H7 (cell line): Measurements from ENCODE around the gene NR4A1. TPM values are rescaled to one million over a fixed set of nuclear protein-coding genes. Genes with fewer than 3 reads are reported as not detected.
A peak's percentile ranks its signal among the peaks of the same experiment; 100 is the strongest.

Experiments
- DNase-seq: peaks from one replicate; pipeline ENCODE4 v3.0.0; 2012
- H3K27me3 ChIP-seq: 2 replicates; pipeline ENCODE4 v1.6.0; 2011; ENCODE audit warnings: mild to moderate bottlenecking, low read length; ENCODE audit not compliant: control insufficient read depth, insufficient read depth
- H3K36me3 ChIP-seq: replicated peaks from 2 replicates; pipeline ENCODE4 v1.5.1; 2011; ENCODE audit warnings: low read length; ENCODE audit not compliant: control insufficient read depth, insufficient read depth
- H3K4me3 ChIP-seq: 2 replicates; pipeline ENCODE4 v1.5.1; 2011; ENCODE audit warnings: low read depth, mild to moderate bottlenecking, control low read depth, low read length, moderate library complexity; ENCODE audit not compliant: insufficient read depth
- total RNA-seq: library from RNA; depleted of rRNA; stranded (reverse); fragments of >200 nt; shearing (Covaris generic); gene quantifications from 2 replicates; pipeline ENCODE4 v1.2.3, GENCODE V29; 2014

NR4A1 gene
- total RNA-seq, 1 experiment from 2014 or later = 11.8 TPM

DNA sequence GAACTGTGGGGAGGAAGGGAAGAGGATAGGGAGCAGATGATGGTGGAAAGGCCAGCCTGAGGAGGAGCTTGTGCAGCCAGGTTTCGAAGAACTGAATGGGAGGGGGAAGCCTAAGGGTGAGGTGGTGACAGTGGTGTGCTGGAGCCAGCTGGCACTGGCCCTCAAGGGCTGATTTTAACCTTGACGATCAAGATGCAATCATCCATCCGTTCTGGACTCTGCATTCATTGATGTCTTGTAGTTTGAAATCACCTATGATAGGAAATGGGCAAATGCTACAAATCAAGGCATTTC is 15.8 kb downstream of the NR4A1 start:
- no peak overlapping the region for H3K4me3 ChIP-seq
- no peaks in the 10 kb centered on the region for H3K27me3 ChIP-seq
- H3K36me3 ChIP-seq = no peaks in the 10 kb centered on the region
- no peak for DNase-seq

DNA sequence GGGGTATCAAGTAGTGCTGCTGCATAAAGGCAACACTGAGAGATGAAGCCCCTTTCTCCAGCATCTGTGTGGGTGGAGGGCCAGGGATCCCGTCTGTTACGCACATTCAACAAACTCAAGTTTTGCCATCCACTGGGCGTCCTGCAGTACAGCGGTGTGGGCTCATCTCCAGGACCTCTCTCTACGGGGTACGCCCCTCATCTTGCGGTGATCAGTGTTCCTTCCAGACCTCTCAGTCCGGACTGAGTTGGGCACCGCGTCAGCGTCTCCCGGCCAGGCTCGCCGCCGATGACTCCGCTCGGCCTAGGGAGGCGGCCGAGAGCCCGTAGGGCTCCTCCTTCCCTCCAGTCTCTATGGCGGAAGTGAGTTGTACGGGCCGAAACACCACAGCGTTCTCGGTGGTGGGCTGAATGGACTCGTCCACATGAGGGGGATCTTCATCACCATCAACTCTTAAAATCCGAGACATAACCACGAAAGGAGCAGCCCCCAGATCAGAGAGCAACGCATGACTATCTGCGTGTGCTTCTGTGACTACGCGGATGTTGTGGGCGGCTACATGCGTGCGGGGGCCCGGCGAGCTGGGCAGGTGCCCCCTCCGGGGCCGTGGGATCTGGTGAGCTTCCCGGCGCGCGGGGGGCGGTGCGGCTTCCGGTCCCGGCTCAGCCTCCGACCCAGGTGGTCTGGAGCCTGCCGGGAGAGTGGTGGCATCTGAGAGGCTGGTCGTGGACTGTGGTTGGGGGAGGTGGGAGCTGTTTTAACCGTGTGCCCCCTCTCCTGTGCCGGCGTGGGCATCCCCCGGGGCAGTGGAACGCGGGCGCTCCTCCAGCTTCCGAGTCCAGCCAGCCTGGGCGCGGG is 18.3 kb downstream of the NR4A1 start, which contains the start of gene ATG101:
ATG101 (plus strand) TSS at position 652 of the 858 bp plus-strand sequence. CDS start 3,673 bp downstream, outside the sequence.
- Histone ChIP-seq H3K36me3 (peaks cover 5% of the 10 kb centered on the region), H3K27me3 (no peaks in the 10 kb centered on the region), H3K4me3 (peak within 1 kb of the TSS; percentile 92)
- peak; percentile 98 for DNase-seq

DNA sequence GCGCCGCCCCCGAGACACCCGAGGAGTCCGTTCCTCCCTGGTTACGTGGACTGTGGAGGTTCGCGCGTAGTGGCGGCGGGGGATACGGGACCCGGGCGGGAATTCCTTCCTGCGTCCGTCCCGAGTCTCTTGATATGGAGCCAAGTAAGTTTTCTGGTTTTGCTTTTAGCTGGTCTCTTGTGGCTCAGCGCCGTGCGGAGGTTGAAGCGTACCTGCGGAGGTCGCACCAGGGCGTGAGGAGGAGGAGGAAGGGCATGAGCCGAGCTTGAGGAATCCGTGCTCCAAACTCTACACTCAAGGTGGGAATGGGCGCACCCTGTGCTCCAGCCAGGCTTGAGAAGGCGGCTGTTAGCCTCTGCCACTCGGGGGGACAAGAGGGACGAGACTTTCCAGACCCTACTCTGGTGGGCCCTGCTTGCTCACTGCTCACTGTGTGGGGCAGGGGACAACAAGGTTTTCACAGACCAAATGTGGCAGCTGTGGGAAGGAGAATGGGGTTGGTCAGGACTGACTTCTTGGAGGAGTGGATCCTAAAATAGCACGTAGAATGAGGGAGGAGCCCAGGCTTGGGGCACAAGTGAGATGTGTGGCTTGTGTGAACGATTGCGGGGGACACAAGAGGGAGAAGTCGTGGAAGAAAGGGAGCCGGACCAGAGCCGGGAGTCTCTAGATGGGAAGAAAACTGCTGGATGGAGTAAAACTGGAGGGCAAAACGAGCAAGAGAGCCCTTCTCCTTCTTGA is 19.1 kb downstream of the NR4A1 start:
- DNase-seq = peak; percentile 38
- peak overlapping the region; percentile 92 for H3K4me3 ChIP-seq
- H3K27me3 ChIP-seq = no peaks in the 10 kb centered on the region
- peaks cover 11% of the 10 kb centered on the region for H3K36me3 ChIP-seq

DNA sequence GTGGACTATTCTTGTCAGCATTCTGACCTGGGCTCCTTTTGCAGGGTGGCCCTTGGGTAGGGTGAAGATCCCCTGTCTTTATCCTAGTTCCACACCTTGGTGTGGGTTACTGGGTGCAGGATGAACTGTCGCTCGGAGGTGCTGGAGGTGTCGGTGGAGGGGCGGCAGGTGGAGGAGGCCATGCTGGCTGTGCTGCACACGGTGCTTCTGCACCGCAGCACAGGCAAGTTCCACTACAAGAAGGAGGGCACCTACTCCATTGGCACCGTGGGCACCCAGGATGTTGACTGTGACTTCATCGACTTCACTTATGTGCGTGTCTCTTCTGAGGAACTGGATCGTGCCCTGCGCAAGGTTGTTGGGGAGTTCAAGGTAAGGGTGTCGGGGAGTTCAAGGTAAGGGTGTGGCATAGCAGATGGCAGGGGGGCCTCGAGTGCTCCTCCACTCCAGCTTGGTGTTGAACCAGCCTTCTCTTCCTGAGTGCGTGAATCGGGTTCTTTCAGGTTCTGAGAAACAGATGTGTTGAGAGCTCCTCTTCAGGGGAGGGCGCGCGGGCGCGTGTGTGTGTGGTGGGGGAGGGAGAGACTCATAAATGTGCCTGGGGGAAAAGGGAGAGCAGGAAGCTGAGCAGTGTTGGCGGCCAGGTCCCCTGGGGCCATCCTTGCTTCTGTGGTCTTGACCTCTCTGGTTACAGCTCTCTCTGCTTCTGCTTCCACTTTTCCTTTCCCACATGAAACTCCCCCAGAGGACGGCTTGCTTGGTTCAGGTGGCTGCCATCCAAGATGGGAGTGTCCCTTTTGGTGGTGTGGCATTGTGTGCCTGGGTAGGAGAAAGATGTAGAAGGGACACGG is 22.5 kb downstream of the NR4A1 start:
- DNase-seq = no peak
- no peaks in the 10 kb centered on the region for H3K27me3 ChIP-seq
- H3K4me3 ChIP-seq = no peak overlapping the region

DNA sequence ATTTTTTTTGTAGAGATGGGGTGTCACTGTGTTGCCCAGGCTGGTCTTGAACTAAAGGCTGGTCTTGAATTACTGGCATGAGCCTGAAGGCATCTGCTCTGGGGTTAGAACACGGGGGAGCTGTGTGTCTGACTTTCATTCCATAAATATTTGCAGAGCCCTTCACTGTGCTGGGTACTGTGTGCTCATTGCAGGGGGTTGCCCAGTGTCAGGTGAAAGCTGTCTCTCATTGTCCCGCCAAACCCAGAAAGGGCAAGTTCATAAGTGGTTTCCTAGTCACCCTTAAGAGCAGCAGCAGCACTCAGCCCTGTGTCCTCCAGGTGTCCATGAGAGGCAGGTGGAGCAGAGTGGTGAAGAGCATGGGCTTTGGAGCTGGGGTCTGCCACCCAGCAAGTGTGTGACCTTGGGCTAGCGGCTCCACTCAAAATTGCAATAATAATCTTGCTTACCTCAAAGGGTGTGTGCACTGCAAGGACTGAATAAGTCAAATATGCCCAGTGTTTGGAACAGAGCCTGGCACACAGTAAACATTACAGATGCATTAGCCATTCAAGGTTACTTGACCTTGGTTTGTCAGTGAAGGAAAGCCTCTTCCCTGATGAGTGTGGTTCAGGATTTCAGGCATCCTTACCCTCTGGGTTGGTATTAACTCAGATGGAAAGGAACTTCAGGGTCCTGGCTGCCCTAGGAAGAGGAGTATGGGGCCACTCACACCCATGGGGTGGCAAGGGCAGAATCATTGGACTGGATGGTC is 23.9 kb downstream of the NR4A1 start:
- Histone ChIP-seq H3K27me3 (no peaks in the 10 kb centered on the region), H3K4me3 (no peak overlapping the region), H3K36me3 (peaks cover 30% of the 10 kb centered on the region)
- DNase-seq = no peak

More for the DNA sequence above, 22.5 kb downstream of the NR4A1 start:
- peaks cover 30% of the 10 kb centered on the region for H3K36me3 ChIP-seq

DNA sequence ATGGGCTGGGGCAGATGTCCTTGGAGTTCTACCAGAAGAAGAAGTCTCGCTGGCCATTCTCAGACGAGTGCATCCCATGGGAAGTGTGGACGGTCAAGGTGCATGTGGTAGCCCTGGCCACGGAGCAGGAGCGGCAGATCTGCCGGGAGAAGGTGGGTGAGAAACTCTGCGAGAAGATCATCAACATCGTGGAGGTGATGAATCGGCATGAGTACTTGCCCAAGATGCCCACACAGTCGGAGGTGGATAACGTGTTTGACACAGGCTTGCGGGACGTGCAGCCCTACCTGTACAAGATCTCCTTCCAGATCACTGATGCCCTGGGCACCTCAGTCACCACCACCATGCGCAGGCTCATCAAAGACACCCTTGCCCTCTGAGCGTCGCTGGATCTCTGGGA is 25.6 kb downstream of the NR4A1 start:
- H3K4me3 ChIP-seq = no peak overlapping the region
- no peaks in the 10 kb centered on the region for H3K27me3 ChIP-seq
- H3K36me3 ChIP-seq = peaks cover 30% of the 10 kb centered on the region
- no peak for DNase-seq

DNA sequence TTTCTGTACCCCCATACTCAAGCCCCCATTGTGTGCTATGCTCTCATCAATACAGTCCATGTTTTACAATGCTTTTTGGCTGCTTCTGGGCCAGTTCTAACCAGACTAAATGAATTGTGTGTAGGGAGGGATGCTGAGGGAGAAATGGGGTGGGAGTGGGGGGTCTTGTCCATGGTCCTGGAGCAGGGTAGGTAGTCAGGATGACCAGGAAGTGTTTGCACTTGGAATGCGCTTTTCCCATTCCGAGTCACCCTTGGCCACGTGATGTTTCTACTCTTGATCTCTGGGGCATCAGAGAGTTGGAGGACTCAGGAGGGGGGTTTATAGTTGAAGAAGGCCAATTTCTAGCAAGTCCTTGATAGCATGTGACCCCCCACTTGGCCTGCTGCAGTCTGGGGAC is 27.0 kb downstream of the NR4A1 start:
- DNase-seq = no peak
- H3K27me3 ChIP-seq = no peaks in the 10 kb centered on the region
- H3K36me3 ChIP-seq = peaks cover 28% of the 10 kb centered on the region
- H3K4me3 ChIP-seq = no peak overlapping the region

DNA sequence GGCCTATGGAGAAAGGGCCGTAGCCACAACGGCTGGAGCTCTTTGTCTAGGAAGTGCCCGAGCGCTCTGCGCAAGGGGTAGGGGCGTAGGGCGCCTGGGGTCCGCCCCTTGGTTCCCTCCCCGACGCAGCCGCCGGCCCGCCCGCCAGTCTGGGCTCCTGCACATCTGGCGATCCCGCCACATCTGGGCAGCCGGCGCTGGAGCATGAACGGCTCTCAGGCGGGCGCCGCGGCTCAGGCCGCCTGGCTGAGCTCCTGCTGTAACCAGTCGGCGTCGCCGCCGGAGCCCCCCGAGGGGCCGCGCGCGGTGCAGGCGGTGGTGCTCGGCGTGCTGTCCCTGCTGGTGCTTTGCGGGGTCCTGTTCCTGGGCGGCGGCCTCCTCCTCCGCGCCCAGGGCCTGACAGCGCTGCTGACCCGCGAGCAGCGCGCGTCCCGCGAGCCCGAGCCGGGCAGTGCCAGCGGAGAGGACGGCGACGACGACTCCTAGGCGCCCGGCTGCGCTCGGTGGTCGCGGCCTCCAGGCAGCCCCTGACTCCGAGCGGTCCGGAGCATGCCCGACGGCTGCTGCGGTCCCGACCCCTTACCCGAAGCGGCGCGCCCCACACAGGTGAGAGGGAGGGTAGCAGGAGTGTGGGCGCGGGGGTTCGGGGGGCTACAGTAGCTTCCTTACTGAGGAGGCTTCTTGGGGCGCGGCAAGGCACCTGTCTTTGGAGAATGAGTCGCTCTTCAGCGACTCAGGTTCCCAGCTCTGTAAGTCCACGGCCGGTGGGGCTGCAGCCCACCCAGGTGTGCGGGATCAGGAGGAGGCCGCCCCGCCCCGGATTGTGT is 28.5 kb downstream of the NR4A1 start, which contains the start of gene SMIM41:
SMIM41 (plus strand) TSS at position 129 of the 827 bp plus-strand sequence; CDS start at position 205, 76 bp downstream.
- DNase-seq = peak; percentile 63

DNA sequence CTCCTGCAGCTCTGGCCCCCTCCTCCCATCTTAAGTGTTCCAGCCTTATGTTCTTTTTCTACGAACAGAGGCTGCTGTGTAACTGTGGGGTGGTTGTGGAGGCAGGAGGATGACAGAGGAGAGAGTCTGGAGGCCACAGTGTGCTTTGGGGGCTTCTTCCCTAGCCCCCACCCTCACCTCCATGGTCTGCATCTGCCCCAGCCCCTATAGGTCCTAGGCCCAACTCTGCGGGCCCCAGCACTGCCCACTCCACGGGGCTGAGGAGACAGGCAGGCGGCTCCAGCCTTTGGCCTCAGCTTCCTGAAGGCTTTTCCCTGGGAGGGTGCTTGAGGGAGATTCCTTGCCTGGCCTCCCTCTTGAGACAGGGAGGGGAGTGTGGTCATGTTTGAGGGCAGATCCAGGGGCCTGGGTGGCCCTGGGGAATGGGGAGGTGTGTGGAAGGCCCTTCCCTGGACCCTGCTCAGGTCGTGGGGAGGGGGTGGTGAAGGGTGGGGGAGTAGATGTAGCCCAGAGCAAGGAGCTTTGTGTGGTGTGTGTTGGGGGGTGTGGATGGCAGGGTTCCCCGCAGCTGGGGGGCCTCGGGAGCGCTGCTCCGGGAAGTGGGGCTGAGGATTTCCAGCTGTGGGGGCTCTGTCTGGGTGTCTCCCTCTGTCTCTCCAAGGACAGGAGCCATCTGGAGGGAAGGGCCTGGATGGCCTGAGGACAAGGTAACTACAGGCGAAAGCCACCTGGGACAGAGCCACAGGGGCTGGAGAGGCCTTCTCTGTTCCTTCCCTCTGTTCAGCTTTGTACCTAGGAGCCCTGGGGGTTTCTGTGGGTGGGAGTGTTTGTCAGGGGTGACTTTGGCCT is 29.4 kb downstream of the NR4A1 start:
- no peak overlapping the region for H3K4me3 ChIP-seq
- H3K27me3 ChIP-seq = no peaks in the 10 kb centered on the region
- peak; percentile 64 for DNase-seq
- peaks cover 16% of the 10 kb centered on the region for H3K36me3 ChIP-seq

More for the DNA sequence above, 28.5 kb downstream of the NR4A1 start, which contains the start of gene SMIM41:
- Histone ChIP-seq H3K36me3 (peaks cover 25% of the 10 kb centered on the region), H3K4me3 (peak within 1 kb of the TSS; percentile 12; the same call in 1 of the 2 replicates), H3K27me3 (no peaks in the 10 kb centered on the region)

DNA sequence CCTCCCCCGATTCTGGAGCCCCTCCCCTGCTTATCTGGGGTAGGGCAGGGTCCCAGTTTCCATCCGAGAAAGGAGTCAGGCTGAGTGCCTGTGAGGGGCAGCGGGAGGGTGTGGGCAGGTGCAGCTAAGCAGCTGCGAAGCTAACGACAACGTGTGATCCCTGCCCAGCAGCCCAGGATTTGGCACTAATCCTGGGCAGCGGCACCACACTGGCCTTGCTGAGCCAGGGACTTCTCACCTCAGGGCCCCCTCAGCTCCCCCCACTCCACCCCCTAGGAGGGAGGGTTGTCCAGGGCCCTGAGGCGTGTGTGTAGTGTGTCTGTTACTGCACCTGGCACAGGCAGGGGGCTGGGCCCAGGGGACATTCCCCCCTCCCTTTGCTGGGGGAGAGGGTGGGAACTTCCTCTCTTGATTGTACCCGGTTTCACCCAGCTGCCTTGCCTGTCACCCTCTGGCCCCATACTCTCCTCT is 30.1 kb downstream of the NR4A1 start:
- Histone ChIP-seq H3K27me3 (no peaks in the 10 kb centered on the region), H3K4me3 (no peak overlapping the region), H3K36me3 (peaks cover 13% of the 10 kb centered on the region)
- DNase-seq = peak; percentile 73

DNA sequence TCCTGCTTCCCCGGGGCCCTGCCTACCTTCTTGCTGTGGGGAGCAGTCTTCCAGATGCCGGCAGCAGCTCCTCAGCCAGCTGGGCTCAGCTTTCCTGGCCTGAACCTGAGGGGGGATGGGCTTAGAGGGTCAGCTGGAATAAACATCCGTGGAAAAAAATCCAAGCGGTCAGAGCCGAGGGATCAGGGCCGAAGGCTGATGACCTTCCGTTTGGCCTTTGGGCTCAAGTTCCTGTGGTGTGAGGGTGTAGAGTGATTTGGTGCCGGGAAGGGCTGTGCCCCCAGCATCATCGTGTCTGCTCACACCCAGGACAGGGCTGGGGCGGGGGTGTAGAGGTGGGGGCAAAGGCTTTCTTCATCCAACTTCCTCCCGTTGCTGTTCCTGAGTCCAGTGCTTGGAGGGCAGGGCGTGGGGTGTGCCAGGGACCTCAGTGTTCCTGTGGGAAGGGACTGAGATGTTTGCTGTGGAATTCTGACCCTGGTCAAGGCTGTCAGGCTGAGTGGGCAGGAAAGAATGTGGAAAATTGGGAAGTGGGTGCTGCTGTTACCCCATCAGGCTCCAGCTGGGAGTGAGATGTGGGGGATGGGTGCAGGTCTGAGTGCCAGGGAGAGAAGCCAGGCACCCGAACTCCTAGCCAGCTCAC is 30.9 kb downstream of the NR4A1 start:
- no peak overlapping the region for H3K4me3 ChIP-seq
- peaks cover 4% of the 10 kb centered on the region for H3K36me3 ChIP-seq
- peak; percentile 72 for DNase-seq
- H3K27me3 ChIP-seq = no peaks in the 10 kb centered on the region

DNA sequence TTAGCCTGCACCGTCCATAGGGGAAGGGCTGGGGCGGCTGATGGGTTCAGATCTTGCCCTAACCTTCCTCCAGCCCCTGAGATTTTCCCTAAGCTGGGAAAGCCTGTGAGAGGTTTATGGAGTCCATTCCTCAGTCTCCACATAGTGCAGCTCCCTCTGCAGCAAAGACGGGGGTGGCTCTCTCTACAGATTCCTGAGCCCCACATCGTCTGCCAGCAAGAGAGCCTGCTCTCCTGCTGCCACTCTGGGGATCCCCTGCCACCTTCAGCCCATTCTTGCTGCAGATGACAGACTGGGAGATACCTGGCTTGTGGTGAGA is 31.4 kb downstream of the NR4A1 start:
- Histone ChIP-seq H3K4me3 (no peak overlapping the region), H3K36me3 (peaks cover 3% of the 10 kb centered on the region), H3K27me3 (no peaks in the 10 kb centered on the region)
- peak; percentile 55 for DNase-seq
